Epithelial cell of proximal tubule (primary cell): Measurements from ENCODE around the gene SNRNP70. TPM values are rescaled to one million over a fixed set of nuclear protein-coding genes. Genes with fewer than 3 reads are reported as not detected.

Experiments used
- DNase-seq: peaks from one replicate; pipeline ENCODE4 v3.0.0-alpha.2; 2011; ENCODE audit warnings: low read depth
- H3K4me3 ChIP-seq: 2 replicates; pipeline ENCODE4 v1.5.1; 2011; ENCODE audit warnings: low read depth, mild to moderate bottlenecking, low read length
- CTCF ChIP-seq: conservative IDR thresholded peaks from 2 replicates; pipeline ENCODE4 v1.5.1; 2012; ENCODE audit warnings: low read depth, mild to moderate bottlenecking, low read length
- total RNA-seq: library from RNA; depleted of rRNA; stranded (reverse); fragments of >200 nt; gene quantifications from 2 replicates; pipeline ENCODE4 v1.2.3, GENCODE V29; 2015

Gene SNRNP70
- total RNA-seq, 1 donor from 2014 or later, result 165 TPM

GRCh38 chr19:49107625-49108459, 22.6 kb downstream of the SNRNP70 start:
- no peak for DNase-seq
- no peak overlapping the region for H3K4me3 ChIP-seq
- TF ChIP-seq CTCF, result no peak

GRCh38 chr19:49109051-49109450, 23.8 kb downstream of the SNRNP70 start:
- DNase-seq, result no peak

GRCh38 chr19:49109569-49110233, 24.4 kb downstream of the SNRNP70 start:
- no peak overlapping the region for H3K4me3 ChIP-seq
- DNase-seq, result no peak
- TF ChIP-seq CTCF, result no peak

More at GRCh38 chr19:49109051-49109450, 23.8 kb downstream of the SNRNP70 start:
- no peak for TF ChIP-seq CTCF
- H3K4me3 ChIP-seq, result no peak overlapping the region

DNA sequence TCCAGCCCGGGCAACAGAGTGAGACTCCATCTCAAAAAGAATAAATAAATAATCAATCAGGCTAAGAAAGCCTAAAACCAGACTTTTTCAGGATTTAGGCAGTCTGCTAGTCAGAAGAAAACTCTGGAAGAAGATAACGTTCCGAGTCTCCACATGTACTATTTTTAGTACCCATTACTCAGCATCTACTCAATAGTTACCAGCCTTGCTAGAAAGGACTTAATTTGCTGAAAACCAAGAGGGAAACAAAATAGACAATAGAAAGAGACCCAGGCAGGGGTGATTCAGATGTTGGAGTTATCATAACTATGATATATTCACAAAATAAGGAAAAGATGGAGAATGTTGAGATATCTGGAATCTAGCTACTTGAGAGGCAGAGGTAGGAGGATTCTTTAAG, 25.3 kb downstream of the SNRNP70 start:
- no peak for DNase-seq
- no peak for TF ChIP-seq CTCF
- H3K4me3 ChIP-seq, result no peak overlapping the region

GRCh38 chr19:49111218-49111998, 26.2 kb downstream of the SNRNP70 start:
- no peak for DNase-seq
- no peak overlapping the region for H3K4me3 ChIP-seq
- TF ChIP-seq CTCF, result no peak

DNA sequence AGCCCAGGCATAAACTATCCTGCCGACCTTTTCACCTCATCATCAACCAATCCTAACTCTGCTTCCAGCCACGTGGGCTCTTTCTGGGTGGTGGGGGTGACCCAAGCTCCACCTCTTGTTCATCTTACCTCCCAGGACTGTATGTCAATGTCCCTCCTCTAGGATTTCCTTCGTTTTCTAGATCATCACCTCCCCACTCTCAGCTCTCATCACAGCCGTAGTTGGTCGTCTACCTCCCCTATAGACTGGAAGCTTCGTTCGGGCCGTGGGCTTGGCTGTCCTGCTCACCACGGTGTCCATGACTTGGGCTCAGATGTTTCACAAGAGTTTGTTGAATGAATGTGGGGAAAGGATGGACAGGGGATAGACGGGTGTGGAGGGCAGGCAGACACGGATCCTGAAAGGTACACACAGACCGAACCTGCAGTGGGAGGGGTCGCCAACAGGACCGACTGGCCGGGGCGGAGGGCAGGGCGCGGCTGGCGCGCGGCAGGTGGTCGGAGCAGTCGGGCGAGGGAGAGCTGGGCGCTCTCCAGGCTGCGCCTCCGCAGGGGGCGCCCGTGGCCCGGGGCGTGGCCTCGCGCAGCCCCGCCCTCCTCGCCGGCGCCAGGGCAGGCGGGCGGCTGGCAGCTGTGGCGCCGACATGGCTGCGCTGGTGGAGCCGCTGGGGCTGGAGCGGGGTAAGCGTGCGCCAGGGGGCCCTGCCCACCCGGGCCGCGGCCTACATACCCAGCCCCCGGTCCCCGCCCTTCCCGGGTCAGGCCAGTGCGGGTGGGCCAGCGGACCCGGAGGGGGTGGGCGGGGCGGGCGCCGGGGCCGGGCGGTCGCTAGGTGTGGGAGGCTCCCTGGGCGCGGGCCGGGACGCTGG, 28.7 kb downstream of the SNRNP70 start, which contains the start of gene LIN7B:
Gene LIN7B (plus strand): TSS at position 609 of the 868 bp plus-strand sequence. CDS start 35 bp downstream, at position 644.
- peak; percentile 29 for TF ChIP-seq CTCF
- DNase-seq, result no peak
- peak within 1 kb of the TSS; percentile 76 for H3K4me3 ChIP-seq
